ENCODE measurements around the gene TPR.
"Not testable (repeated sequence)": the region's sequence is repeated elsewhere in the genome, so short reads cannot be mapped to it uniquely, and the experiment has no call there.

TPR gene

GRCh38 chr1:186375152-186375928 is at the start of gene TPR, which contains the start of gene ODR4:
Gene TPR, minus strand, starts transcription at chr1:186375253. Its CDS starts 225 bp downstream, at chr1:186375028.
Gene ODR4, plus strand, starts transcription at chr1:186375838. Its CDS starts 3,948 bp downstream, at chr1:186379786.
- peak; percentile 96 for DNase-seq

- no peak for DNase-seq
These were observed 49.5 kb upstream of the TPR start for GRCh38 chr1:186424539-186424938.

GRCh38 chr1:186421446-186421845 is 46.4 kb upstream of the TPR start:
- DNase-seq, result no peak

- DNase-seq, result no peak
These were observed 45.9 kb upstream of the TPR start for GRCh38 chr1:186420923-186421322.

GRCh38 chr1:186420311-186420710 is 45.3 kb upstream of the TPR start:
- no peak for DNase-seq

GRCh38 chr1:186418503-186418902 is 43.5 kb upstream of the TPR start:
- DNase-seq, result no peak

GRCh38 chr1:186413319-186413718 is 38.3 kb upstream of the TPR start:
- no peak for DNase-seq

GRCh38 chr1:186409091-186409490 is 34.0 kb upstream of the TPR start:
- no peak for DNase-seq

- DNase-seq, result no peak
These were observed 29.5 kb upstream of the TPR start for GRCh38 chr1:186404454-186405051.

GRCh38 chr1:186403632-186404031 is 28.6 kb upstream of the TPR start:
- DNase-seq, result no peak

GRCh38 chr1:186401446-186401845 is 26.4 kb upstream of the TPR start:
- DNase-seq, result not testable (repeated sequence)

GRCh38 chr1:186392711-186393110 is 17.7 kb upstream of the TPR start:
- DNase-seq, result not testable (repeated sequence)

- DNase-seq, result no peak
These were observed 16.8 kb upstream of the TPR start for GRCh38 chr1:186391841-186392240.

GRCh38 chr1:186390925-186391324 is 15.9 kb upstream of the TPR start:
- DNase-seq, result no peak

- DNase-seq, result no peak
These were observed 11.8 kb upstream of the TPR start for GRCh38 chr1:186386725-186387383.

GRCh38 chr1:186375929-186376319 is 871 bp upstream of the TPR start:
- DNase-seq, result no peak

- no peak for DNase-seq
These were observed 526 bp downstream of the TPR start for GRCh38 chr1:186374303-186375151.

GRCh38 chr1:186347837-186348691 is 27.0 kb downstream of the TPR start:
- DNase-seq, result not testable (repeated sequence)

- DNase-seq, result no peak
These were observed 34.3 kb downstream of the TPR start for GRCh38 chr1:186340772-186341171.

- DNase-seq, result no peak
These were observed 37.5 kb downstream of the TPR start for GRCh38 chr1:186337554-186337953.

- DNase-seq, result no peak
These were observed 44.3 kb downstream of the TPR start for GRCh38 chr1:186330758-186331157.

GRCh38 chr1:186327331-186327730 is 47.7 kb downstream of the TPR start:
- no peak for DNase-seq

All from NCI-H1417 treated with DMSO at 0.1 percent for 48 hours (cell line).